ENCODE data around the gene KRTAP22-2. TPM values are rescaled to one million over a fixed set of nuclear protein-coding genes. Genes with fewer than 3 reads are reported as not detected.

The KRTAP22-2 gene
- total RNA-seq, 4 donors from 2014 or later: not detected

DNA sequence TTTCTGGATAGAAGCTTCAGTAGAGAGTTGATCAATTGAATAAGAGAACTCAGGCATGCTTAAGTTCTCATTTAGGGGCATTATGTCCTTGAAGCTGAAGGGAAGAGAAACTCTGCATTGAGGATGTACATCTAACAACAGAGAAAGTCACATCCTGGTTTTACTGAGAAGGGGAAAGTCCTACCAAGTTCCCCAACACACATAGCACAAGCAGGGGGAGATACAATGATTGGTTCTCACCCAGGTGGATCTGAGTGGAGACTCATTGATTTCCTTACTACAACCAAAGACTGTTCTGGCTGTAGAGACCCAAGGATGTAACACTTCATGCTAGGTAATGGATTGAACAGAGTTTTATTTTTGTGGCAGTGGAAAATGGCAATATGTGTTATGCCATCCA, 25.0 kb upstream of the KRTAP22-2 start:
- H3K4me3 ChIP-seq: no peak overlapping the region
- H3K27me3 ChIP-seq: no peaks in the 10 kb centered on the region
- no peaks in the 10 kb centered on the region for H3K36me3 ChIP-seq
- H3K27ac ChIP-seq: no peak overlapping the region
- no peaks in the 10 kb centered on the region for H3K4me1 ChIP-seq
- H3K9me3 ChIP-seq: peaks cover 0 to 6% (median 0%) of the 10 kb centered on the region in 4 donors
- TF ChIP-seq EP300 (IDR thresholded peaks at IDR 0.05): no peak
- TF ChIP-seq, protein P1, sequence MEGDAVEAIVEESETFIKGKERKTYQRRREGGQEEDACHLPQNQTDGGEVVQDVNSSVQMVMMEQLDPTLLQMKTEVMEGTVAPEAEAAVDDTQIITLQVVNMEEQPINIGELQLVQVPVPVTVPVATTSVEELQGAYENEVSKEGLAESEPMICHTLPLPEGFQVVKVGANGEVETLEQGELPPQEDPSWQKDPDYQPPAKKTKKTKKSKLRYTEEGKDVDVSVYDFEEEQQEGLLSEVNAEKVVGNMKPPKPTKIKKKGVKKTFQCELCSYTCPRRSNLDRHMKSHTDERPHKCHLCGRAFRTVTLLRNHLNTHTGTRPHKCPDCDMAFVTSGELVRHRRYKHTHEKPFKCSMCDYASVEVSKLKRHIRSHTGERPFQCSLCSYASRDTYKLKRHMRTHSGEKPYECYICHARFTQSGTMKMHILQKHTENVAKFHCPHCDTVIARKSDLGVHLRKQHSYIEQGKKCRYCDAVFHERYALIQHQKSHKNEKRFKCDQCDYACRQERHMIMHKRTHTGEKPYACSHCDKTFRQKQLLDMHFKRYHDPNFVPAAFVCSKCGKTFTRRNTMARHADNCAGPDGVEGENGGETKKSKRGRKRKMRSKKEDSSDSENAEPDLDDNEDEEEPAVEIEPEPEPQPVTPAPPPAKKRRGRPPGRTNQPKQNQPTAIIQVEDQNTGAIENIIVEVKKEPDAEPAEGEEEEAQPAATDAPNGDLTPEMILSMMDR (IDR thresholded peaks at IDR 0.05): no peak
- no peak for TF ChIP-seq POLR2A (IDR thresholded peaks at IDR 0.05)
- DNase-seq (ENCODE audit: low spot score in 2 of 2): no peak

DNA sequence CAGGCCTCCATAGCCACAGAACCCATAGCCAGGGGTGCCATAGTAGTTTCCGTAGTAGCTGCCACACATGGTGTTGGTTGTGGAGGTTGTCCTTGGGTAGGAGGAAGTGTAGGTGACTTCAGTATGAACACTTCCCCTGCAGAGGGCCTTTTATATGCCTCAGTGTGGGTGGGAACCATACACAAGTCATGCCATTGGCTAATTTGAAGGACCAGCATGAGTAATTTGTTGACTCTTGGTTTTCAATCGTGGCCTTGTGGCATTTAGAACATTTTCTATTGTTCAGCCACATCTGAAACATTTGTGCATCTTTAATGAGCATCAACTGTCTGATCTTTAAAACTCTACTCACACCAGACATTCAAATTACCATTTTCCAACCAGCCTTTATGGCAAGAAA, 23.6 kb upstream of the KRTAP22-2 start, which contains the start of gene KRTAP6-1:
KRTAP6-1 (minus strand) TSS at position 95 of the 400 bp plus-strand sequence; CDS start at position 69, 26 bp downstream.
- DNase-seq (ENCODE audit: low spot score in 2 of 2): no peak
- H3K9me3 ChIP-seq: peaks cover 0 to 6% (median 0%) of the 10 kb centered on the region in 4 donors
- no peaks in the 10 kb centered on the region for H3K36me3 ChIP-seq
- no peak within 1 kb of the TSS for H3K27ac ChIP-seq
- no peaks in the 10 kb centered on the region for H3K4me1 ChIP-seq
- H3K27me3 ChIP-seq: no peaks in the 10 kb centered on the region
- H3K4me3 ChIP-seq: no peak within 1 kb of the TSS
- TF ChIP-seq POLR2A (IDR thresholded peaks at IDR 0.05): no peak
- TF ChIP-seq, protein P1 (IDR thresholded peaks at IDR 0.05): no peak
- no peak for TF ChIP-seq EP300 (IDR thresholded peaks at IDR 0.05)
- WGBS, 2 donors: 53 to 59% methylated on average over 2 of the region's 2 CpGs

DNA sequence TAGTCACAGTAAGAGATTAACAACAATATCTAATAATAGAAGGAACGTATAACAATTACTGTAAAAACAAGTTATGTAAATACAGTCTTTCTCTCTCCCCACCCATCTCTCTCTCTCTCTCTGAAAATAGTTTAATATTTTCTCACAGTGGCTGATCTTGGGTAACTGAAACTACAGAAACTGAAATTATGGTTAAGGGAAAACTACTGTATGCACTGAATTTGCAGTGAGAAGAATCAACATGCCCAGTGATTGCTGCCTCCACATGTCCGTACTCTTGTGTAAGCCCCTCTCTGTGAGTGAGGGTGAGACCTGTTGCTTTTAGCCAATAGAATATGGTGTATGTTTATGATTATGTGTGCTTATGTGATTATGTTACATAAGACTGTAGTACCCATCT, 21.9 kb upstream of the KRTAP22-2 start:
- no peak for DNase-seq (ENCODE audit: low spot score in 2 of 2)
- 79 to 80% methylated on average over 2 of the region's 2 CpGs for WGBS, 2 donors
- H3K9me3 ChIP-seq: peaks cover 0 to 12% (median 0%) of the 10 kb centered on the region in 4 donors
- no peaks in the 10 kb centered on the region for H3K36me3 ChIP-seq
- no peak for TF ChIP-seq EP300 (IDR thresholded peaks at IDR 0.05)
- TF ChIP-seq, protein P1 (IDR thresholded peaks at IDR 0.05): no peak
- no peak for TF ChIP-seq POLR2A (IDR thresholded peaks at IDR 0.05)
- H3K4me3 ChIP-seq: no peak overlapping the region
- no peak overlapping the region for H3K27ac ChIP-seq
- no peaks in the 10 kb centered on the region for H3K4me1 ChIP-seq
- H3K27me3 ChIP-seq: no peaks in the 10 kb centered on the region

DNA sequence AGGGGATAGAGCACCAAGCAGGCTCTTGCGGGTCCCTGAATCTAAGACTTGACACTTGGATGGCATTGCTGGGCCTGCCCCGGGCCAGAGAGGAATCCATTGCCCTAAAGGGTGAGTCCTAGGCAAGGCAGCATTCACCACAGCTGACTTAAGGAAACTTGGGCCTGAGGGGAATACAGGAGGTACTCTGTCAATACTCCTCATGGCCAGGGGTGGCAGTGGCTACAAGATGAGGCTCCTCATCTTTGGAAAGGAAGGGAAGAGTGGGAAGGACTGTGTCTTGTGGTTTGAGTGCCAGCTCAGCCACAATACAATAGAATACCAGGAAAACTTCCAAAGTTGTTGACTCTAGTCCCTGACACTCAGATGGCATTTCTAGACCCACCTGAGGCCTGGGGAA, 15.8 kb upstream of the KRTAP22-2 start:
- peaks cover 0 to 14% (median 0%) of the 10 kb centered on the region in 4 donors for H3K9me3 ChIP-seq
- H3K27me3 ChIP-seq: no peaks in the 10 kb centered on the region
- no peak for DNase-seq (ENCODE audit: low spot score in 2 of 2)
- no peaks in the 10 kb centered on the region for H3K36me3 ChIP-seq
- WGBS, 2 donors: 90% methylated on average over 2 of the region's 2 CpGs
- TF ChIP-seq EP300 (IDR thresholded peaks at IDR 0.05) (no peak), POLR2A (IDR thresholded peaks at IDR 0.05) (no peak)
- TF ChIP-seq, protein P1 (IDR thresholded peaks at IDR 0.05): no peak
- no peak overlapping the region for H3K27ac ChIP-seq
- H3K4me3 ChIP-seq: no peak overlapping the region
- H3K4me1 ChIP-seq: no peaks in the 10 kb centered on the region

DNA sequence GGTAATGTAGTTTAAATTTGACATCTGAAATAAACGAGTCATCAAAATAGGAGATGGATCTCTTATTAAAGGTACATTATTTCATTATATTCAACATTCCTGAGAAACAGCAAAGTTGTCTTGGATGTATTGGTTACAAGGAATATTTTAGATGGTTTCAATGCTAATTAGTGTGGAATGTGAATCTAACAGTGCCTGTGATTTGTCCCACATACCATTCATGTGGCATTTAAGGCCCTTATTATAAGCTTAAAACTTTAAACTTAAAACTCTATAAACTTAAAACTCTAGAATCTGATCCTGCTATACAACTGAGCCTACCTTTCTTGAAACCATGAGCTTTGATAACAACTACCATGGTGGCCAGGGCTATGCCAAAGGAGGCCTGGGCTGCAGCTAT, 10.6 kb upstream of the KRTAP22-2 start, which contains the start of gene KRTAP22-1:
KRTAP22-1 (plus strand) TSS at position 301 of the 400 bp plus-strand sequence.
- no peaks in the 10 kb centered on the region for H3K36me3 ChIP-seq
- H3K4me1 ChIP-seq: no peaks in the 10 kb centered on the region
- H3K27ac ChIP-seq: no peak within 1 kb of the TSS
- H3K9me3 ChIP-seq: no peaks in the 10 kb centered on the region
- no peak for DNase-seq (ENCODE audit: low spot score in 2 of 2)
- H3K27me3 ChIP-seq: no peaks in the 10 kb centered on the region
- H3K4me3 ChIP-seq: no peak within 1 kb of the TSS
- TF ChIP-seq, protein P1 (IDR thresholded peaks at IDR 0.05): no peak
- TF ChIP-seq EP300 (IDR thresholded peaks at IDR 0.05): no peak
- TF ChIP-seq POLR2A (IDR thresholded peaks at IDR 0.05): no peak
- WGBS, 2 donors: 42 to 60% methylated on average over 1 of the region's 1 CpG
